ENCODE results near the gene PACRG.

Gene PACRG

GRCh38 chr6:162973151-162973872, 245.5 kb downstream of the PACRG start:
- TF ChIP-seq SIN3A (IDR thresholded peaks at IDR 0.05; ENCODE audit: borderline replicate concordance, insufficient read depth, low read length) = no peak
- TF ChIP-seq FOXP2 (optimal IDR thresholded peaks at IDR 0.05; ENCODE audit: borderline replicate concordance, extremely low read depth, extremely low read length, insufficient read depth) = no peak
- TF ChIP-seq, protein P1, sequence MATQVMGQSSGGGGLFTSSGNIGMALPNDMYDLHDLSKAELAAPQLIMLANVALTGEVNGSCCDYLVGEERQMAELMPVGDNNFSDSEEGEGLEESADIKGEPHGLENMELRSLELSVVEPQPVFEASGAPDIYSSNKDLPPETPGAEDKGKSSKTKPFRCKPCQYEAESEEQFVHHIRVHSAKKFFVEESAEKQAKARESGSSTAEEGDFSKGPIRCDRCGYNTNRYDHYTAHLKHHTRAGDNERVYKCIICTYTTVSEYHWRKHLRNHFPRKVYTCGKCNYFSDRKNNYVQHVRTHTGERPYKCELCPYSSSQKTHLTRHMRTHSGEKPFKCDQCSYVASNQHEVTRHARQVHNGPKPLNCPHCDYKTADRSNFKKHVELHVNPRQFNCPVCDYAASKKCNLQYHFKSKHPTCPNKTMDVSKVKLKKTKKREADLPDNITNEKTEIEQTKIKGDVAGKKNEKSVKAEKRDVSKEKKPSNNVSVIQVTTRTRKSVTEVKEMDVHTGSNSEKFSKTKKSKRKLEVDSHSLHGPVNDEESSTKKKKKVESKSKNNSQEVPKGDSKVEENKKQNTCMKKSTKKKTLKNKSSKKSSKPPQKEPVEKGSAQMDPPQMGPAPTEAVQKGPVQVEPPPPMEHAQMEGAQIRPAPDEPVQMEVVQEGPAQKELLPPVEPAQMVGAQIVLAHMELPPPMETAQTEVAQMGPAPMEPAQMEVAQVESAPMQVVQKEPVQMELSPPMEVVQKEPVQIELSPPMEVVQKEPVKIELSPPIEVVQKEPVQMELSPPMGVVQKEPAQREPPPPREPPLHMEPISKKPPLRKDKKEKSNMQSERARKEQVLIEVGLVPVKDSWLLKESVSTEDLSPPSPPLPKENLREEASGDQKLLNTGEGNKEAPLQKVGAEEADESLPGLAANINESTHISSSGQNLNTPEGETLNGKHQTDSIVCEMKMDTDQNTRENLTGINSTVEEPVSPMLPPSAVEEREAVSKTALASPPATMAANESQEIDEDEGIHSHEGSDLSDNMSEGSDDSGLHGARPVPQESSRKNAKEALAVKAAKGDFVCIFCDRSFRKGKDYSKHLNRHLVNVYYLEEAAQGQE (IDR thresholded peaks at IDR 0.05; ENCODE audit: insufficient read depth in 1 of 2, low read depth in 2 of 2, low read length in 2 of 2) = no peak
- no peak for TF ChIP-seq TAF1 (IDR thresholded peaks at IDR 0.05; ENCODE audit: borderline replicate concordance, insufficient read depth, low read length)
- TF ChIP-seq POLR2AphosphoS5 (IDR thresholded peaks at IDR 0.05; ENCODE audit: low read depth, low read length) = no peak

DNA sequence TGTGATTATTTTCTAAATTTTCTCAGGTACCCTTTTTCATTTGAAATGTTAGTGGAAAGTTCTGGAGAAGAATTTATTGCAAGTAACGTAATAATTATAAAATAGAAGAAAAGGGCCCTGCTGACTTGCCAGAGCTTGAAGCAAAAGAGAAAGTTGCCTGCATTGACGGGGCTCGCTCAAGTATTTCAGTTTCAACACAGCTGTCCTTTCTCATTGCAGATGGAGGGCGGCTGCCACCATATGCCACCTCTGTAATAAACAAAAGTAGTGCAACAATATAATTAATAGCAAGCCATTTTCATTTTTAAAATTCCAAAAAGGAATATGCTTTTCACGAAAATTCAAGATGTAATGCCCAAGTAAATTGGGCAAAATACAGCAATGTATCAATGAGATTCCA, 246.2 kb downstream of the PACRG start:
- TF ChIP-seq, protein P1 (IDR thresholded peaks at IDR 0.05; ENCODE audit: insufficient read depth in 1 of 2, low read depth in 2 of 2, low read length in 2 of 2) = no peak
- no peak for TF ChIP-seq SIN3A (IDR thresholded peaks at IDR 0.05; ENCODE audit: borderline replicate concordance, insufficient read depth, low read length)
- no peak for TF ChIP-seq TAF1 (IDR thresholded peaks at IDR 0.05; ENCODE audit: borderline replicate concordance, insufficient read depth, low read length)
- no peak for TF ChIP-seq FOXP2 (optimal IDR thresholded peaks at IDR 0.05; ENCODE audit: borderline replicate concordance, extremely low read depth, extremely low read length, insufficient read depth)
- TF ChIP-seq POLR2AphosphoS5 (IDR thresholded peaks at IDR 0.05; ENCODE audit: low read depth, low read length) = no peak

DNA sequence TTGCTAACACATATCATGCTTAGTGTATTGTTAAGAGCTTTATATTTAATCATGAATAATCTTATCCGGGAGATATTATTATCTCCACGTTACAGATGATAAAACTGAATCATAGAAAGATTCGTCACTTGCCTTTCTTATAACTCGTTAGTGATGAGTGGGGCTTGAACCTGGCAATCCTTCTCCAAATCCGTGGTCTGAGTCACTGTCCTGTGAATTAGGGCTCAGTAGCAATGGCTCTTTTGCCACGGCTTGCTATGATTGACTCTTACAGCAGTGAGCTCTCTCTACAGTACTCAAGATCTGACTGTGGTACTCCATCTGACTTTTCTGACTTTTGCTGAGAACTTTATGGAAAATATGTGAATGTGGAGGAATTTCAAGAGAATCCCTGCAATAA, 246.9 kb downstream of the PACRG start:
- TF ChIP-seq FOXP2 (optimal IDR thresholded peaks at IDR 0.05; ENCODE audit: borderline replicate concordance, extremely low read depth, extremely low read length, insufficient read depth) (no peak), POLR2AphosphoS5 (IDR thresholded peaks at IDR 0.05; ENCODE audit: low read depth, low read length) (no peak), SIN3A (IDR thresholded peaks at IDR 0.05; ENCODE audit: borderline replicate concordance, insufficient read depth, low read length) (no peak), TAF1 (IDR thresholded peaks at IDR 0.05; ENCODE audit: borderline replicate concordance, insufficient read depth, low read length) (no peak)
- TF ChIP-seq, protein P1 (IDR thresholded peaks at IDR 0.05; ENCODE audit: insufficient read depth in 1 of 2, low read depth in 2 of 2, low read length in 2 of 2) = no peak

DNA sequence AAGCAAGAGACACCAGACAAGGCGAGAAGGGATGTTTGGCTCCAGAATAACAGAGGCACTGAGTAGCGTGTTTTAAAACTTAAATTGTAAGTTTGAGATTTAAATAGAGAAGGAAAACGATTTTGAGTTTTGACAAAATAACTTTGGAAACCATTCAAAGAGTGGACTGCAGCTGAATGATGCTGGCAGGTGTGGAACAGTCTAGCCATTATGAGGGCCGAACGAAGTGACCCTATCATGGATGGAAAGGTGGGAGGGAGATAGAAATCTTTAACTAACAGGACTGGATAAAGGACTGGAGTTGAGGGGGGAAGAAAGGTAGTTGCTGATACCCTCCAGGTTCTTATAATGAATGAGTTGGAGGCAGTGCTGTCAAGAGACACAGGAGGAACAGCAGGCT, 248.4 kb downstream of the PACRG start:
- TF ChIP-seq FOXP2 (optimal IDR thresholded peaks at IDR 0.05; ENCODE audit: borderline replicate concordance, extremely low read depth, extremely low read length, insufficient read depth) (no peak), SIN3A (IDR thresholded peaks at IDR 0.05; ENCODE audit: borderline replicate concordance, insufficient read depth, low read length) (no peak), POLR2AphosphoS5 (IDR thresholded peaks at IDR 0.05; ENCODE audit: low read depth, low read length) (no peak), TAF1 (IDR thresholded peaks at IDR 0.05; ENCODE audit: borderline replicate concordance, insufficient read depth, low read length) (no peak)
- TF ChIP-seq, protein P1 (IDR thresholded peaks at IDR 0.05; ENCODE audit: insufficient read depth in 1 of 2, low read depth in 2 of 2, low read length in 2 of 2) = no peak
